Osteoblast (primary cell): Measurements from ENCODE around the gene TCEAL6. TPM values are rescaled to one million over a fixed set of nuclear protein-coding genes. Genes with fewer than 3 reads are reported as not detected.
"Not testable (repeated sequence)": the region's sequence is repeated elsewhere in the genome, so short reads cannot be mapped to it uniquely, and the experiment has no call there.

Source experiments
- DNase-seq: peaks from one replicate; pipeline ENCODE4 v3.0.0; 2011; ENCODE audit warnings: low spot score, mixed read lengths; ENCODE audit not compliant: insufficient read length; ENCODE audit errors: missing footprints
- H2AFZ ChIP-seq: 2 replicates; pipeline ENCODE4 v1.6.0; 2011; ENCODE audit warnings: mild to moderate bottlenecking, low read length
- H3K27ac ChIP-seq: 2 replicates; pipeline ENCODE4 v1.5.1; 2011; ENCODE audit warnings: mild to moderate bottlenecking, low read depth, low read length, moderate library complexity
- H3K27me3 ChIP-seq: 2 replicates; pipeline ENCODE4 v1.6.0; 2012; ENCODE audit warnings: mild to moderate bottlenecking, control low read depth, inconsistent platforms, low read length, moderate library complexity; ENCODE audit not compliant: insufficient read depth
- H3K36me3 ChIP-seq: 2 replicates; pipeline ENCODE4 v1.5.1; 2011; ENCODE audit warnings: mild to moderate bottlenecking, low read length, control low read depth, moderate library complexity; ENCODE audit not compliant: insufficient read depth
- H3K4me1 ChIP-seq: 2 replicates; pipeline ENCODE4 v1.5.1; 2011; ENCODE audit warnings: mild to moderate bottlenecking, low read length, control low read depth, moderate library complexity; ENCODE audit not compliant: insufficient read depth
- H3K4me2 ChIP-seq: 2 replicates; pipeline ENCODE4 v1.6.0; 2011; ENCODE audit warnings: mild to moderate bottlenecking, low read length; ENCODE audit not compliant: insufficient read depth
- H3K4me3 ChIP-seq: fragments of 200-600 bp; sonication (generic); 3 replicates; pipeline ENCODE4 v1.5.1; 2012; ENCODE audit warnings: mild to moderate bottlenecking, low read length, inconsistent platforms; ENCODE audit not compliant: insufficient read depth
- H3K79me2 ChIP-seq: 2 replicates; pipeline ENCODE4 v1.6.0; 2012; ENCODE audit warnings: mild to moderate bottlenecking, low read length, control low read depth, inconsistent platforms; ENCODE audit not compliant: insufficient read depth
- H3K9me3 ChIP-seq: 2 replicates; pipeline ENCODE4 v1.5.1; 2011; ENCODE audit warnings: low read depth, low read length, control low read depth
- H4K20me1 ChIP-seq: 2 replicates; pipeline ENCODE4 v1.6.0; 2012; ENCODE audit warnings: mild to moderate bottlenecking, low read length, control low read depth; ENCODE audit not compliant: insufficient read depth
- CTCF ChIP-seq: IDR thresholded peaks from 2 replicates; pipeline ENCODE4 v1.5.1; 2011; ENCODE audit warnings: mild to moderate bottlenecking, low read depth, low read length, moderate library complexity; ENCODE audit errors: extremely low read depth
- total RNA-seq: library from RNA; depleted of rRNA; stranded (reverse); fragments of >200 nt; gene quantifications from 2 replicates; pipeline ENCODE4 v1.2.3, GENCODE V29; 2012

Gene TCEAL6
- total RNA-seq, 1 donor: not detected

GRCh38 chrX:102126863-102127262 is 15.4 kb downstream of the TCEAL6 start:
- Histone ChIP-seq H2AFZ (no peak overlapping the region), H4K20me1 (no peaks in the 10 kb centered on the region), H3K27ac (no peak overlapping the region), H3K4me2 (no peak overlapping the region), H3K9me3 (no peaks in the 10 kb centered on the region), H3K4me3 (no peak overlapping the region), H3K79me2 (no peaks in the 10 kb centered on the region), H3K4me1 (no peaks in the 10 kb centered on the region), H3K27me3 (peaks cover 14% of the 10 kb centered on the region), H3K36me3 (no peaks in the 10 kb centered on the region)
- TF ChIP-seq CTCF: no peak
- DNase-seq: no peak

GRCh38 chrX:102126080-102126818 is 16.0 kb downstream of the TCEAL6 start:
- H3K4me2 ChIP-seq, H4K20me1 ChIP-seq: not testable (repeated sequence)

GRCh38 chrX:102125436-102125835 is 16.8 kb downstream of the TCEAL6 start, which contains the start of gene TCEAL2:
Gene TCEAL2, plus strand, starts transcription at chrX:102125679. Its CDS starts 1,152 bp downstream, at chrX:102126831.
- H3K79me2 ChIP-seq, H4K20me1 ChIP-seq, H3K9me3 ChIP-seq, DNase-seq, H3K4me3 ChIP-seq, H3K4me2 ChIP-seq, H3K4me1 ChIP-seq, H2AFZ ChIP-seq, H3K36me3 ChIP-seq, H3K27ac ChIP-seq: not testable (repeated sequence)
- peaks cover 11% of the 10 kb centered on the region for H3K27me3 ChIP-seq

More at GRCh38 chrX:102126080-102126818, 16.0 kb downstream of the TCEAL6 start:
- not testable (repeated sequence) for H3K27ac ChIP-seq, H3K79me2 ChIP-seq, H2AFZ ChIP-seq, DNase-seq, H3K4me1 ChIP-seq, H3K36me3 ChIP-seq, H3K9me3 ChIP-seq, H3K4me3 ChIP-seq
- H3K27me3 ChIP-seq: peaks cover 14% of the 10 kb centered on the region

GRCh38 chrX:102125014-102125413 is 17.3 kb downstream of the TCEAL6 start:
- DNase-seq, H4K20me1 ChIP-seq, H3K4me3 ChIP-seq, H3K4me1 ChIP-seq, H3K79me2 ChIP-seq, H3K27ac ChIP-seq, H3K9me3 ChIP-seq, H2AFZ ChIP-seq, H3K36me3 ChIP-seq, H3K4me2 ChIP-seq: not testable (repeated sequence)
- peaks cover 11% of the 10 kb centered on the region for H3K27me3 ChIP-seq

- no peaks in the 10 kb centered on the region for H3K27me3 ChIP-seq
- peaks cover 1% of the 10 kb centered on the region for H3K9me3 ChIP-seq
- H3K36me3 ChIP-seq: no peaks in the 10 kb centered on the region
- H3K27ac ChIP-seq: no peak overlapping the region
- no peak overlapping the region for H3K4me3 ChIP-seq
- H3K79me2 ChIP-seq: no peaks in the 10 kb centered on the region
- no peak overlapping the region for H3K4me2 ChIP-seq
- no peak for TF ChIP-seq CTCF
- no peaks in the 10 kb centered on the region for H3K4me1 ChIP-seq
- DNase-seq: no peak
- no peak overlapping the region for H2AFZ ChIP-seq
- H4K20me1 ChIP-seq: no peaks in the 10 kb centered on the region
Measured at GRCh38 chrX:102115748-102116147, 26.5 kb downstream of the TCEAL6 start.
